Measurements from ENCODE around the gene TSFM. TPM values are rescaled to one million over a fixed set of nuclear protein-coding genes. Genes with fewer than 3 reads are reported as not detected.

The TSFM gene
- total and polyA plus RNA-seq, 9 of the 15 experiments (the other 6 are each of a cell fraction or from before 2014, with no cell fraction given): 44.6 to 198 (median 60.2) TPM

DNA sequence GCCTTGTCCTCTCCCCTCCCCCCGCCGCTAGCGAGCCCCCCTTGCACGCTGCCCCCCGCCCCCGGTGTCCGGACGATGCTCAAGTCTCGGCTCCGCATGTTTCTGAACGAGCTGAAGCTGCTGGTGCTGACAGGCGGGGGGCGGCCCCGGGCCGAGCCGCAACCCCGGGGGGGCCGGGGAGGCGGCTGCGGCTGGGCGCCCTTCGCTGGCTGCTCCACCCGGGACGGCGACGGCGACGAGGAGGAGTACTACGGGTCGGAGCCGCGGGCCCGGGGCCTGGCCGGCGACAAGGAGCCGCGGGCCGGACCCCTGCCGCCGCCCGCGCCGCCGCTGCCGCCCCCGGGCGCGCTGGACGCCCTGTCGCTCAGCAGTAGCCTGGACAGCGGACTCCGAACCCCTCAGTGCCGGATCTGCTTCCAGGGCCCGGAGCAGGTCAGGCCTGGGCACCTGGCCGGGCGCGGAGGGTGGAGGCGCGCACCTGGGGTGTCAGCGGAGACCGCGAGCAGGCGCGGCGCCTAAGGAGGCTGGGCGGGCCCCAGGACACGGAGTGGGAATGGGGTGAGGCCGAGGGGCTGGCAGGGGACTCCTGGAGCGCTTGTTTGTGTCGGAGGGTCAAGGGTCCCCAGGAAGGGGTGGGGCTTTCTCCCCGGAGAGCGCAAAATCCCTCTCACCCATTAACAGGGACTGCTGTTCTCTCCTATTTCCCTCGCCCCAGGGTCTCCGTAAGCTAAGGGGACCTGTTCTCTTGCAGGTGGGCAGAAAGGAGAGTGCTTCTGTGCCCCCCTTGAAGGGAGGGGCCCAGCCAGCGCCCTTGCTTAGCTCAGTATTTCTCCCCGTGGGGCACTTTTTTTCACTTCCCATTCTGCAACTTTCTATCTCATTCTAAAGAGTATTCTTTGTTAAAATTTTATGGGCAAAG, 26.9 kb upstream of the TSFM start (continued):
- TF ChIP-seq, protein P1, sequence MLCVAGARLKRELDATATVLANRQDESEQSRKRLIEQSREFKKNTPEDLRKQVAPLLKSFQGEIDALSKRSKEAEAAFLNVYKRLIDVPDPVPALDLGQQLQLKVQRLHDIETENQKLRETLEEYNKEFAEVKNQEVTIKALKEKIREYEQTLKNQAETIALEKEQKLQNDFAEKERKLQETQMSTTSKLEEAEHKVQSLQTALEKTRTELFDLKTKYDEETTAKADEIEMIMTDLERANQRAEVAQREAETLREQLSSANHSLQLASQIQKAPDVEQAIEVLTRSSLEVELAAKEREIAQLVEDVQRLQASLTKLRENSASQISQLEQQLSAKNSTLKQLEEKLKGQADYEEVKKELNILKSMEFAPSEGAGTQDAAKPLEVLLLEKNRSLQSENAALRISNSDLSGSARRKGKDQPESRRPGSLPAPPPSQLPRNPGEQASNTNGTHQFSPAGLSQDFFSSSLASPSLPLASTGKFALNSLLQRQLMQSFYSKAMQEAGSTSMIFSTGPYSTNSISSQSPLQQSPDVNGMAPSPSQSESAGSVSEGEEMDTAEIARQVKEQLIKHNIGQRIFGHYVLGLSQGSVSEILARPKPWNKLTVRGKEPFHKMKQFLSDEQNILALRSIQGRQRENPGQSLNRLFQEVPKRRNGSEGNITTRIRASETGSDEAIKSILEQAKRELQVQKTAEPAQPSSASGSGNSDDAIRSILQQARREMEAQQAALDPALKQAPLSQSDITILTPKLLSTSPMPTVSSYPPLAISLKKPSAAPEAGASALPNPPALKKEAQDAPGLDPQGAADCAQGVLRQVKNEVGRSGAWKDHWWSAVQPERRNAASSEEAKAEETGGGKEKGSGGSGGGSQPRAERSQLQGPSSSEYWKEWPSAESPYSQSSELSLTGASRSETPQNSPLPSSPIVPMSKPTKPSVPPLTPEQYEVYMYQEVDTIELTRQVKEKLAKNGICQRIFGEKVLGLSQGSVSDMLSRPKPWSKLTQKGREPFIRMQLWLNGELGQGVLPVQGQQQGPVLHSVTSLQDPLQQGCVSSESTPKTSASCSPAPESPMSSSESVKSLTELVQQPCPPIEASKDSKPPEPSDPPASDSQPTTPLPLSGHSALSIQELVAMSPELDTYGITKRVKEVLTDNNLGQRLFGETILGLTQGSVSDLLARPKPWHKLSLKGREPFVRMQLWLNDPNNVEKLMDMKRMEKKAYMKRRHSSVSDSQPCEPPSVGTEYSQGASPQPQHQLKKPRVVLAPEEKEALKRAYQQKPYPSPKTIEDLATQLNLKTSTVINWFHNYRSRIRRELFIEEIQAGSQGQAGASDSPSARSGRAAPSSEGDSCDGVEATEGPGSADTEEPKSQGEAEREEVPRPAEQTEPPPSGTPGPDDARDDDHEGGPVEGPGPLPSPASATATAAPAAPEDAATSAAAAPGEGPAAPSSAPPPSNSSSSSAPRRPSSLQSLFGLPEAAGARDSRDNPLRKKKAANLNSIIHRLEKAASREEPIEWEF (CRISPR knock-in tag; IDR thresholded peaks at IDR 0.05): no peak
- TF ChIP-seq ZNF695 (CRISPR knock-in tag; IDR thresholded peaks at IDR 0.05) (no peak), CXXC5 (CRISPR knock-in tag; IDR thresholded peaks at IDR 0.05) (peak; percentile 48), ARID2 (IDR thresholded peaks at IDR 0.05) (no peak), RB1 (IDR thresholded peaks at IDR 0.05; ENCODE audit: low read depth) (peak; percentile 62; the same call in 1 of the 2 replicates), ZBED1 (IDR thresholded peaks at IDR 0.05) (no peak), SIX5 (IDR thresholded peaks at IDR 0.05; ENCODE audit: borderline replicate concordance in 1 of 2, insufficient read depth in 1 of 2, low read depth in 1 of 2, low read length in 2 of 2) (no peak), LCOR (CRISPR knock-in tag; IDR thresholded peaks at IDR 0.05) (no peak), ZFX (CRISPR knock-in tag; IDR thresholded peaks at IDR 0.05) (0 out of 2 replicates have a peak, but pooled peaks have one; percentile 34), NR2C2 (CRISPR knock-in tag; IDR thresholded peaks at IDR 0.05) (no peak), NR2C2 (tag; IDR thresholded peaks at IDR 0.05) (peak; percentile 45; the same call in 1 of the 2 replicates), ZNF764 (CRISPR knock-in tag; IDR thresholded peaks at IDR 0.05; ENCODE audit: low read depth) (no peak), ZKSCAN3 (CRISPR knock-in tag; IDR thresholded peaks at IDR 0.05) (no peak), FOXJ3 (CRISPR knock-in tag; IDR thresholded peaks at IDR 0.05) (no peak), SMAD1 (IDR thresholded peaks at IDR 0.05; ENCODE audit: low read depth, low read length, partially characterized antibody) (no peak), CBX5 (IDR thresholded peaks at IDR 0.05; ENCODE audit: borderline replicate concordance, low read depth) (no peak), ZNF584 (CRISPR knock-in tag; IDR thresholded peaks at IDR 0.05; ENCODE audit: low read depth) (no peak), ZNF133 (CRISPR knock-in tag; IDR thresholded peaks at IDR 0.05) (no peak), SIN3B (IDR thresholded peaks at IDR 0.05; ENCODE audit: low read depth) (peak; percentile 37; the same call in 1 of the 2 replicates), NFYB (IDR thresholded peaks at IDR 0.05; ENCODE audit: extremely low read depth, insufficient read length) (no peak), SRSF9 (IDR thresholded peaks at IDR 0.05; ENCODE audit: borderline replicate concordance, low read depth, low read length) (no peak), KAT8 (IDR thresholded peaks at IDR 0.05; ENCODE audit: low read depth) (no peak)
- TF ChIP-seq, protein P2, sequence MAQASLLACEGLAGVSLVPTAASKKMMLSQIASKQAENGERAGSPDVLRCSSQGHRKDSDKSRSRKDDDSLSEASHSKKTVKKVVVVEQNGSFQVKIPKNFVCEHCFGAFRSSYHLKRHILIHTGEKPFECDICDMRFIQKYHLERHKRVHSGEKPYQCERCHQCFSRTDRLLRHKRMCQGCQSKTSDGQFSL (CRISPR knock-in tag; IDR thresholded peaks at IDR 0.05): no peak
- TF ChIP-seq, protein P2 (tag; IDR thresholded peaks at IDR 0.05): no peak

Measured in K562 (cell line).